ENCODE results near the gene ESRRG.

The ESRRG gene

DNA sequence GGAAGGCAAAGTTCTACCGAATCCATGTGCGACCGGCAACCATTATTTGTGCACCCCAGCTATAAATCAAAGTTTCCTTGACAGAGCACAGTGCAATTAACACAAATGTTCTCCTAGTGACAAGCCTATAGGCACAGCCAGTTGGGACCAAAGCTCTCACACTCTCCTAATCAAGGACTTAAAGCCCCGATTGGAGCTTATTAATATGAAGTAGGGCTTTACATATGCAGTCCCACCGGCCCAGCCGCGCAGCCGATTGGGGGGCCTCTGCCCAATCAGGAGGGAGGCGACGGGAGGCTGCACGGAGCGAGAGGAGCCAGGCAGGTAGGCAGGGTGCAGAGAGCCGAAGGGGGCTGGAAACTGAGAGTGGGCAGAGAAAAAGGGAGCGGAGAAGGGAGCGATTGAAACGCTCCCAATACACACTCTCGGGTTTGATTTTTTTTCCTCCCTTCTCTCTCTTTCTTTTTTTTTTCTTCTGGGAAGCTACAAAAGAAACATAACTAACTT is at the start of gene ESRRG:
Gene ESRRG (minus strand): TSS at position 156 of the 507 bp plus-strand sequence. CDS start 130 bp downstream, at position 26.
- peak; percentile 5 for DNase-seq (ENCODE audit: low spot score)

DNA sequence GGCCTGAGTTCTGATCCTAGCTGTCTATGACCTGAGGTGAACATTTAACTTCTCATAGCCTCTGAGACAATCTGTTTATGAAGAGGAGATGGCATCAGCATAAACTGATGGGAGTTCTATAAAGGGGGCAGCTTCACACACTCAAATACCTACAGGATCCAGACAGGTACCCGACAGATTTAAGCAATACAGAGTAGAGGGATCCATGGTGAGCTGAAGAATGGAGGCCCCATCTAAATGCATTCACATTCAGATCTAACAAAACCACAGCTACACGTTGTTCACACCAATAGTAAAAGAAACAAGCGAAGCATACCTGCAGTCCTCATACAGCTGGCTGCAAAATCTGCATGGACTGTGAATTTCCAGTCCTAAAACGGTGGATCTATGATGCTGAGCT is 48.7 kb upstream of the ESRRG start:
- DNase-seq (ENCODE audit: low spot score), result no peak

DNA sequence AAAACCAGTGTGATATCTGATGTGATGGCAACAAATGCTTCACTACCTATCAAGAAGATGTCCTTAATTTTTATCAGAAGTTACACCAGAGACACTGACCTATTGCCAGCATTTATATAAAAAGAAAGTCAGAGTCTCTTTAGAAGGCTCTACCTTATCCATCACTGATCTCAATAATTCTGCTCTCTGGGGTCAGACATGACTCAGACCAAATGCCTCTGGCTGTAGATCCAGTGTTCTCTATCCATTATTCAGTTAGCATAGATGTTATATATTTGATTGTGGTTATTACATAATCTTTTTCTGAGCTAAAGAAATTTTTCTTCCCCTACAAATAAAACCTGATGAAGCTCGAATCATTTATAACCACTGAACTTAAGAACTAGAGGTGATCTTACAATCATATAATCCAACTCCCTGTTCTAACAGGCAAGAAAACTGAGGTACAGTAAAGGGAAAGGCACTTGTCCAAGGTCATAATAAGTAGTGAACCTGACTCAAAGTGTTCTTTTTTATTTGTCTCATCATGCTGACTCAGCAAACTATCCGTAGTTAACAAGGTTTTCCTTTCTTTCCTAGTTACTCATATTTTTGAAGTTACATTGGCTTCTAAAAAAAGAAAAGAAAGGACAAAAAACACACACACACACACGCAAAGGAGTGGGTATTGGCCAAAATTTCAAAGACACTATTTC is 43.6 kb upstream of the ESRRG start:
- DNase-seq (ENCODE audit: low spot score), result no peak

DNA sequence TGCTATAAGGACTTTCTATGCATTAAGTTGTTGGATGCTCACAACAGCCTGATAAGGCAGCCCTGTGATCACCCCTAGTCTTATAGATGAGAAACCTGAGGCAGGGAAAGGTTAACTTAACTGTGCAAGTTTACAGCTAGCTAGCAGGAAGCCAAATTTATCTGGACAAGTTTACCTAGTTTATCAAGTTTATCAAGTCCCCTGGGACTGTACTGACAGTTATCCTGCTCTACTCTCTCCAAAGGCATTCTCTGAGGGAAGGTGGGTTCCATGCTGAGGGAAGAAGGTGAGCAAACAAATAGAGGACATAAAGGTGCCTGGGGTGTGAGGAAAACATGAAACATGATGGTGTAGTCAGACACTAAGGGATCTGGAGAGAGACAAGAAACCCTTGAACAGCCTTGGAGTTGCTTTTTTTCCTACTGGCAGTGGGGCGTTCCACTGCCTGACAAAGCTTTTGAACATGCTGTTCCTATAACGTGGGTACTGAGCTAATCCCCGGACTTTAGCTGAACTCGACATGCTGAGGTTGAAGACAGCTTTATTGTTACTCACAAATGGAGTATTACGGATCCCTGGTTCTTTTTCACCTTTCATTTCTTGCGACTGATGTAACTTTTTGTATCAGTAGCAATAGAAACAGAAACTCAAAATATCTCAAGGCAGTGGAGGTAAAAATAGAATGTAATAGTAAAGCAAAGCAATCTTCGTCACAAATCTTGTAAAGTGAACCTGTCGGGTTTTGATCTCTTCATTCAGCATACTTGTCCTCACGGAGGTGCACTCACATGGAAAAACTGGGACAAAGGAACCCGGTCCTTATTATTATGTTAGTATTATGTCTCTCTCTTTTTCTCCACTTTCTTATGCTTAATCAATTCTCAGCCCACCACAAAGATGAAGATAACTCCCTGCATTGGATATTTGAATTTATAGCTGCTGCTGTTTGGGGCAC is 42.4 kb upstream of the ESRRG start:
- no peak for DNase-seq (ENCODE audit: low spot score)

DNA sequence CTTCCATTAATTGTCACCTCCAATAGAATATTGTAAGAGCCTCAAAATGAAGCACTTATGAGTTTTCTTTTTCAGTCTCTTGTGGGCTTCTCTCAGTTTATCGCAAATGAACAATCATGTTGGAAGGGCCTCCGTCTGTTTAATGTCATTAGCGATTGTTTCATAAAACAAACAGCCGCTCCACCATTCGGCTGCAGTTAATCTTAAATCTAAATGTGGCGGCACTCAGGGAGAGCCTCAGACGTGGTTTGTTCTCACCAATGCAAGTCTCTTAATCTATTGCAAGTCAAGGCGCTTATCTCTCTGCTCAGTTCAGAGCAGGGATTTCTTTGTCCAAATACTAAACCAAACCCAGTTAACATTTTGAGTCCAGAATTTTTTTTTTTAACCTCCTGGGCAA is 34.9 kb upstream of the ESRRG start:
- DNase-seq (ENCODE audit: low spot score), result no peak

DNA sequence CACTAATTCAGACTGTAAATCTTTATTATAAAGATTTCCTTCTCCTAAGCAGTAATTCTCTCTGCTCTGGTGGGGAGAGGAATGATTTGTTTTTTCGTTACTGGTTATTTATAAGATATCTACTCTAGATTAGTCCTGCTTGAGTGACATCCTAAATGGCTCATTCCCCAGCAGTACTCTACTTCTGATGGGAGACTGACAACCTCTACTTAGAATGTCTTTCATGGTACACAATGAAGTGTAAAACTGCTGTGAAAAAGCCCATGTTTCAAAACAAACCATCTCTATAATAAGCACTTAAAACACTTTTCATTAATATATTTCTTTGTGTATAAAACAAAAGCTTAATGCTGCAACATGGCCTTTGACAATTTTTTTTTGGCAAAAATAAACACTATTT is 33.9 kb upstream of the ESRRG start:
- DNase-seq (ENCODE audit: low spot score), result no peak

DNA sequence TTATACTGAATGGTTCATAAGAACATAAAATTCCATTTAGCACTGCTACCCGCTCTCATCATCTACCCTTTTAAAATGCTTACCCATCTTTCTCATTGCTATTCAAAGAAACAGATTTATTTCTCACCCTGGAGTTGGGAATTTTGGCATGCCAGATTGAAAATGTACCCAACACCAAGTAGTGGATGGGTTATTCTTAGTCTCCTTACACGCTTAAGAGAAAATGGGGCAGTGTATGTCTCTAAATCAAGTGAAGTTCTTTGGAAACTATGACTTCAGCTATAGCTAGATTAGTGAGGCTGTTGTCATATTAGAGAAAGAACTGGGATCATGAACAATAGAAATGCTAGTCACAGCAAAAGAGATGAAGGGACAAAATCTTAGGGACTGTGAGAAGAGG is 27.7 kb upstream of the ESRRG start:
- DNase-seq (ENCODE audit: low spot score), result no peak

DNA sequence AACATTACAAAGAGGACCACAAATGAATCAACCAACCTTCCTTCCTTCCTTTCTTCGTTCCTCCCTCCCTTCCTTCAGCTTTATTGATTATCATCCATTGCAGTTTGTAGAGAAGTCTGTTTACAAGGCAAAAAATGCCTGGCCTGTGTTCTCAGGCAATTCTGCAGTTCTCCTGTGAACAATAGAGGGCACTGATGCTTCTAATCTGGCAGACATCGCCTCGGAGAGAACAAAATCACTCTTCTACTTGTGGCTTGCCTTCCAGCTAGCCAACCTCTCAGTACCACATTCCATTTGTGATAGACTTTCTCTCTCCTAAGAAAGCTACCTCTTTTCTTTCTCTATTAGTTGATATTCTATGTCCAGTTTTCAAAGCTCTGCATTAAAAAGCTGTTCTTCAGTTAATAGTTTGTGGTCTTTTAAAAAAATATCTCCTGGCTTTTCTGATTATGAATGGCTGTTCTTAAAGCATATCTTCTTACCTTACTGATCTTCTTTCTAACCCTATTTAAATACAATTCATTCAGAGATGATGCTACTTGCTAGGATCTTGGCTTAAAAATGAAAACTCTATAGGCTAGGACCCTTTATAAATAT is 26.9 kb upstream of the ESRRG start:
- DNase-seq (ENCODE audit: low spot score), result peak; percentile 84

DNA sequence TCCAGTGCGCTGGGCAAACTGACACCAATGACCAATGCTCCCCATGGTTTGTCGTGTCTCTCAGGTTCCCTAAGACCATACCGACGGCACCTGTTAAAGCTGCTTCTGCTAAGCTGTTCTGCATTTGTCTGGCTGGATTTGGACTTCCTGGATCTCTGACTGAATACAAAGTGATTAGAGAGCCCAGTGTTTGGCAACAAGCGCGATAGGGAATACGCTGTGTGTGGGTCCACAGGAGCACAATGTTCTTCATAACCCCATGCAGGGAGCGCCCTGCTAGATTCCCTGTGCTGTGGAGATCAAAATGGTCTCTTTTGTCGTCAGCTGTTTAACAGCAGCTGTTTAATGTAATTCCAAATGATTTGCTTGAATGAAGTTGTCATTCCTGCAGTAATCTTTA is 26.0 kb upstream of the ESRRG start:
- DNase-seq (ENCODE audit: low spot score), result no peak

DNA sequence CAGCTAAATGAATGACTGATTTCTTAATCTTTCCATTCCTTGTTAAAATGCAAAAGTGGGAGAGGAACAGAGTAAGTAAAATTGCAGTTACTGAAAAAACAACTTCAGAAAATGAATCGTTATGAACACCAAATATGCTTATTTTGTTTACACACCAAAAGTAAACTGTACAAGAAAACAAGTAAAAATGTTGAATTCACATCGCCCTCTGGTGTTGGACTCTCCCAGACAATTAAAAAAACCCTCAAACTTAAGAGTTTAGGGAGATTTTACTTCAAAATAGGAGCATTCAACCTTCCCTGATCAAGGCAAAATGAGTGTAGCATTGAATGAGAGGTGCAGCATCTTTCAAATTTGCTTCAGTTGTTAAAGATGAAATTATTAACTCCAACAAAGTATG is 19.4 kb upstream of the ESRRG start:
- DNase-seq (ENCODE audit: low spot score), result no peak

DNA sequence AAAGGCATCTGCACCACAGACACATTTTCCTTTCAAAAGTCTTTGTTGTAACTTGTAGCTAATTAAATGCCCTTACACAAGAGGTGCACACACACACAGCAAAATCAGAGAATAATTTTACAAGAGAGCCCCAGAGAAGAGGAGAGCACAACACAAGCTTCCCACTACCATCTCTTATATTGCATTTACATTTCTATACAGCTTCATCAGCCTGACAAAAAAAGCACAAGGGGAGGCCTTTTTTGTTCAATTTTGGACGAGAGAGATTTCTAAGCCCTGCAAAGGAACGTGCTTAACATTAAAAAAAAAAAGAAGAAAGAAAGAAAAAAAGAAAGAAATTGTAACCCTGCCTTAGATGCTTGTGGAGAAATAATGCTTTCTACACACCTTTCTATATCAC is 17.1 kb upstream of the ESRRG start:
- no peak for DNase-seq (ENCODE audit: low spot score)

DNA sequence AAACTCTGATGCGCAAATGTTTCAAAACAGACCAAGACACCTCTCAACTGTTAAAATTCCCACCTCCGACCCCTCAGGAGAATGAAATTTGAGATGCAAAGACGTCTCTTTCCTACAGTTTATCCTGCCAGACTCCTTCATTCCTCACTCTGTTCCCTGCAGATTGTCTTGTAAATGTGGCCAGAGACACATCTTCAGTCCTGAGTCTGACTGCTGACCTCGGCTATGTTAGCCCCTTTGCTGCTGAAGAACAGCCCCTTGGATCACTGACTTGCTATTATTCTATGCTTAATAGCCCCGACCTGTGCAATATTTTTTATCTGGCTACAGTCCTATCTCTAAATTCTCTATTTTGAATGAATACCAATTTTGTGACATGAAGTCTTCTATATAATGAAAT is 16.6 kb upstream of the ESRRG start:
- DNase-seq (ENCODE audit: low spot score), result no peak

DNA sequence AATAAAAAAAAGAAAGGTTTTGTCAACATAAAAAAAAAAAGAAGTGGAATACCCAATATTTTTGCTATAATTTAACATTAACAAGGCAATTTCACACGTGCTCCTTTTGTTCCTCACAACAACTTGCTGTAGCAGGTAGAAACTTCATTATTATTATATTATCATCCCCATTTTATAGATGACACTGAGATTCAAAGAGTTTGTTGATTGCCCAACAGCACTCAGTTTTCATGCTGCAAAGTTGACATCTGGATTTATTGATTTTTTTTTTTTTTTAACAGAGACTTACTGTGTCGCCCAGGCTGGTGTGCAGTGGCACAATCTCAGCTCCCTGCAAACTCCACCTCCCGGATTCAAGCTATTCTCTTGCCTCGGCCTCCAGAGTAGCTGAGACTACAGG is 8.9 kb upstream of the ESRRG start:
- DNase-seq (ENCODE audit: low spot score), result no peak

DNA sequence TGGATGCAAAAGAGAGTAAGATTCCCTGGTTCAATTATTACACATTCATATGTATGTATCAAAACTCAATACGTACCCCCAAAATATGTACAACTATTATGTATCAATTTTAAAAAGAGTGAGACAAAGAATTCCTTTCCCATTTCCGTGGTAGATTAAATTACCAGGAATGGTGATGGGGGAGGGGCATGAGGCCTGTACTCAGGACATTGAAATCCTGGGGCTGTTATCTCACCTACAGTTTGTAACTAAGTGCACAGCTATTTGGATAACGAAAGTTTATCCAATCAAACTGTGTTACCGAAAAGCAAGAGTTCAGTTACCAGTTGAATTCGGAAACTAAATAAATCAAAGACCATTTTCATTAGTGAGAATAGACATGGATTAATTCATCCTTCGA is 8.3 kb upstream of the ESRRG start:
- no peak for DNase-seq (ENCODE audit: low spot score)

DNA sequence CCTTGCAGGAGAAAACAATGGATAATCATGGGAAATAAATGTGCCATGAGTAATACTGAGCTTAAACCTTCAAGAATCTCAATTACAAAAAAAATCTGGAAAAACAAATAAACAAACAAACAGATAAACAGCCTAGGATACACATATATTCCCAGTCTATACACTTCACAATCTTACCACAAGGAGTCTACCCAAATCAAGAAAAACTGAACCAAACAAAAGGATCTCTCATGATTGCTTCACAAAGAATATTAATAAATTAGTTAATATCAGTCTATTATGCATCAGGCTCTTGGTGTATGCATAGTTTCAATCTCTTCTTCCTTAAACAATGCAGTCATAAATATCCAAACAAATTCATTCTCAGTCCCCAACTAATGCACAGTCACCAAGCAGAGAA is 3.2 kb upstream of the ESRRG start:
- no peak for DNase-seq (ENCODE audit: low spot score)

DNA sequence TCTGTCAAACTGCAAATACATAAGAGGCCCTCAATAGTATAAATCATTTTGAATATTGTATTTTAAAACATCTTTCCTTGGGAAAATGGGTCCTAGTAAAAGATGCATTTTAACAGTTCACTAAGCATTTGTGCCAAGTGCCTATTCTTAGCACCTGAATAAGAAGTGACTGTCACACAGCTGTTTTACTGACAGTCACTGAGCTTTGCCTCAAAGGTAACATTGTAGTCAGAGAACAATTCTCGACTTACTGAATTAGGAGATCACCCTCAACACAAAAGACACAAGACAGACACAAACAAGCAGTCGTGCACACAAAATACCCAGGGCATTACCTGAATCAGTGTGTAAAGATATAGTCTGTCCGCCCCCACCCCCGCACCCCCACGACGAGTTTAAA is 408 bp downstream of the ESRRG start:
- DNase-seq (ENCODE audit: low spot score), result no peak

DNA sequence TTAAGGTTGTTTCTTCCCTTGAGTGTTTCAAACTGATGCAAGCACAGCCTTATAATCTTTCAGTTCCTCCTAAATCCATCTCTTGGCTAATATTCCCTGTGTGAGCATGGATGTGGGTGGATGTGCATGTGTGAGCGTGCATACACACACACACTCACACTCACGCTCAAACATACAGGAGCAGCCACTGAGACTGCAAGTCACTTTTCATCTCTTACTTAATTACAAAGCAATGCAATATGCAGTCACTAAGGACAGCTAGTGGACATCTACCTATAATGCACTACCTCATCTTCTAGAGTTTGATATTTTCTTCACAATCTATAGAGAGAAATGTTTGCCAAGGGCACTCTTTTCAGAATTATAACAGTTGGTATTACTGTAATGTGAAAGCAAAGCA is 1.4 kb downstream of the ESRRG start:
- no peak for DNase-seq (ENCODE audit: low spot score)

DNA sequence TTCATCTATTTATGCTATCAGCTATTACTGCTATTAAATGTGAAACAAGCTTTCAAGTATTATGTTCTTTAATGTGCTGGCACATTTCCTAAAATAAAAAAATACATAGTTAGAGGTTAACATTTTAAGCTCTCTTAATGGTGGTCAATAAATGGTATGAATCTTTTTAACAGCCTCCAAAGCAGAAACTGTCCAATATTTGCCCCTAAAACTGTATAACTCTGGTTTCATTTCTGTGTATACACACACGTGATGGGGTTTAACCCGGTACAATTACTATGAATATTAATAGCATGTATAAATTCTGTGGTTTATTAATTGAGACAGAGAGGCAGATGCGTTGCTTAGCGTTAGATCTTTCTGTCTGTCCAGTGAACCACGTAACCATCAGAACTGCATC is 2.2 kb downstream of the ESRRG start:
- DNase-seq (ENCODE audit: low spot score), result no peak

DNA sequence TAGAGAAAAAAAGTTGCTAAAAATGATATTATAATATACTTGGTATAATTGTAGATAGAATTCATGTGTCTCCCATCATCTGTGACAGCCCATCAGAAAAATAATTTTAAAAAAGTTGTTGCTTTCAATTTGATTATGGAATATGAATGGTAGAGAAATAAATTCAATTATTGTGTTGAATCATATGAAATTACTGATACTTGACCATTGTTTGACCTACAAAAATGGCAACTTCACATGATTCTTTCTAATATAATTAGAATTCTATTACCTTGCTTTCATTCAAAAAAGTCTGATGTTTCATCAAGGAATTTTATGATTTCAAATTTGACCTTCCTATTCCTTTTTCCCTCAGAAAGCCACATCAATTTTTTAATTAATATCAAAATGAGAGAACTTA is 11.5 kb downstream of the ESRRG start:
- no peak for DNase-seq (ENCODE audit: low spot score)

DNA sequence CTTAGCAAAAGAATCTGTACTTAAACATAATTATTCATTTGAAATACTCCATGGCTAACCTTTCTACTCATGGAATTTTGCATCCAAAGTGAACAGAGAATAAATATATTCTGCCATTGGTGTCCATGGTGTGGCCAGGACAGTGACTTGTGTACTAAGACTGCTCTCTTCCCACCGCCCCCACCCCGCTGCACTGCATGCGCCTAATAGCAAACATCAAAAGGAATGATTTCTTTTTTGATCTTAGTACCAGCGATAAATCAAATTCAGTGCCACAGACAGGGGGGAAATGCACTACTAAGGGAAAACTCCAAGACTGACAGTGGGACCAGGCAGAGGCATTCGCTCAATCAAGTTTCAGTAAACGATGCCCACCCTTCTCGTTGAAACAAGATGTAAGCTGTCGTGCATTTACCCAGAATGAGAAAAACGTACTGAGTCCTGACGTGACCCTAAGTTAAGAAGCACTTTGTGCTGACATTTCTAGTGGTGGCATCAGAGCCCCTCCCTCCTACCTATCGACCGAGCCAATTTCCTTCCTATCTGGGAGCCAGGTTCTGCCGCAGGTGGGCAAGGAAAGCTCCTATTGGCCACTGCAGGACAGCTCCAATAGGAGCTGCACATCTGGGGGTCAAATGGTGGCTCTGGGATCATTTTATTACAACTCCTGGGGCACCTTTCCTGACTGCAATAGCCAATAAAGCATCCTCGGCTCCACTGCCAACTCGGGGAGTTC is 12.5 kb downstream of the ESRRG start:
- no peak for DNase-seq (ENCODE audit: low spot score)

DNA sequence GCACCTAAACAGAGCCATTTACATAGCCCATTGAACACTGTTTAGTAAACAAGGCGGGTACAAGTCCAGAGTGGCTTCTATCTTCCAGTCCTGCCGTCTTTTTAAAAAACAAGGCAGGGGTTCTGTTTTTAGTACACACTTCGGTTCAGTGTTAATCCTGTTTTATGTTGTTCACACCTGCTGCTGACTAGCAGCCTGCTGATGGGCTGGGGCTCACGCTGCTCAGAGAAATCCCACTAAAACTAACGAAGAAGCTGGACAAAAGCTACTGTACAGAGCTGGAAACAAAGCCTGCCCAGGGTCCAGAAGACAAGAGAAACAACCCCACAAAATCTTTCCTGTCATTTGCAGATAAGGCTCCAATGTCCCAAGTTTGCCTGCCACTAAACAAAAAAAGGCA is 13.2 kb downstream of the ESRRG start:
- no peak for DNase-seq (ENCODE audit: low spot score)

DNA sequence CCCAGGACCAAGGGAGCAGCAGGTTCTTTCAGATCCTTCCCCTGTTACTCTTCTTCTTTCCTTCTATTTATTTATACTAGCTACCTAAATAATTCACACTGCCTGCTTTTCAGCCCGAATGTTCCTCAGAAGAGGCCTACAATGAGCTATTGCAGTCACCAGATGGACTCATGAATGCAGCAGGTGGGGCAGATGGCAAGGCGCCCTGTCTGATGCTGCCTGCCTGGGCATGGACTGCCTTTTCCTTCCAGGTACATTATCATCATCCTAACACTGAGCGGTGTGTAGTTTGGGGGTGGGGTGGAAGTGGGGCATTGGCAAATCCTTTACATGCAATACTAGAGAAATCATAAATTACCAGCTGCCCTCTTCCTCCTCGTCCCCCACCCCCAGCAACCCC is 17.6 kb downstream of the ESRRG start:
- no peak for DNase-seq (ENCODE audit: low spot score)

All from globus pallidus (tissue), 1 donor.